Measurements from ENCODE around the gene C3orf20. TPM values are rescaled to one million over a fixed set of nuclear protein-coding genes. Genes with fewer than 3 reads are reported as not detected.

Gene C3orf20
- total and polyA plus RNA-seq, 2 of the 13 experiments (the other 11 are each of a cell fraction or from before 2014, with no cell fraction given) = 0.03 to 0.04 TPM

DNA sequence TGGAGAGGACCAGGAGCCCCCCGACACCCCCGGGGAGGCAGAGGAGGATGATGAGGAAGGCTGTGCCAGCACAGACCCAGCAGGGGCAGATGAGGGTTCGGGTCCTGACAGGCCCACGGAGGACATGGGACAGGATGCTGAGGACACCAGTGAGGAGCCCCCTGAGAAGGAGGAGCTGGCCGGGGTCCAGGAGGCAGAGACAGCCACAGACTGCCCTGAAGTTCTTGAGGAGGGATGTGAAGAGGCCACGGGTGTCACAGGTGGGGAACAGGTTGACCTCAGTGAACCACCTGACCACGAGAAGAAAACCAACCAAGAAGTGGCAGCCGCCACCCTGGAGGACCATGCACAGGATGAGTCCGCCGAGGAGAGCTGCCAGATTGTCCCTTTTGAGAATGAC lies 144.7 kb downstream of the C3orf20 start:
- DNase-seq (ENCODE audit: low spot score) = no peak
- TF ChIP-seq ZNF335 (CRISPR knock-in tag; IDR thresholded peaks at IDR 0.05) (no peak), NFYC (CRISPR knock-in tag; IDR thresholded peaks at IDR 0.05) (no peak), MAFG (CRISPR knock-in tag; IDR thresholded peaks at IDR 0.05) (no peak)

DNA sequence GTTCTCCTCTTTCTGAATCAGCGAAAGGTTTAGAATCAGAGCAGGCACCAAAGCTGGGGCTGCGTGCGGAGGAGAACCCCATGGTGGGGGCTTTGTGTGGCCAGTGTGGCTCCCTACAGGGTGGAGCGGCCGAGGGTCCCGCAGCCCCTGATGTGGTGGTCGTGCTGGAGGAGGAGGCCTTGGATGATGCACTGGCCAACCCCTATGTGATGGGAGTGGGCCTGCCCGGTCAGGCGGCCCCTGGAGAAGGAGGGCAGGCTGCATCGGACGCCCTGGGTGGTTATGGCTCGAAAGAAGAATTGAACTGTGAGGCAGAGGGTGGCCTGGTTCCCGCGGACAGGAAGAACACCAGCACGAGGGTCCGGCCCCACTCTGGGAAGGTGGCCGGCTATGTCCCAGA lies 145.2 kb downstream of the C3orf20 start:
- H3K27me3 ChIP-seq (ENCODE audit: control insufficient read depth in 1 of 2, insufficient read depth in 2 of 2, low read length in 2 of 2) = peaks cover 0 to 32% of the 10 kb centered on the region in 2 experiments; a peak in 4 of 5 replicates
- intact Hi-C loops (cut with micrococcal nuclease; ENCODE audit: unreplicated experiment) (no loop called here), in situ Hi-C loops (cut with HindIII; ENCODE audit: extremely low pct_ligation_motif_present, low pct_unique_long_range_greater_than_20kb) (no loop called here)
- ChIA-PET CTCF (ENCODE audit: low intra/inter-chr PET ratio, low total read pairs) (no interaction called here), POLR2A (no interaction called here)
- H3K4me2 ChIP-seq (ENCODE audit: low read depth, low read length) = no peak overlapping the region
- no peaks in the 10 kb centered on the region for H3K79me2 ChIP-seq (ENCODE audit: insufficient read depth, low read length)
- 88% methylated on average over 1 of the region's 17 CpGs for WGBS (ENCODE audit: low lambda C conversion rate)
- no peaks in the 10 kb centered on the region for H3K4me1 ChIP-seq (ENCODE audit: insufficient read depth, low read length)
- no peak overlapping the region for H3K4me3 ChIP-seq (replicated peaks in 1 of 3; ENCODE audit: insufficient read depth in 1 of 3, low read depth in 2 of 3, low read length in 3 of 3)
- FAIRE-seq (no peak), ATAC-seq (no peak), DNase-seq (ENCODE audit: low spot score) (no peak)
- no peak overlapping the region for H3K27ac ChIP-seq (ENCODE audit: extremely low read length, insufficient read depth, low read length)
- no peak overlapping the region for H3K9ac ChIP-seq (ENCODE audit: insufficient read depth, low read depth, low read length)
- H3K9me3 ChIP-seq (ENCODE audit: low read length) = no peaks in the 10 kb centered on the region
- H3K36me3 ChIP-seq (replicated peaks in 1 of 2; ENCODE audit: control insufficient read depth in 1 of 2, insufficient read depth in 2 of 2, low read length in 2 of 2) = no peaks in the 10 kb centered on the region; a peak in 1 of 5 replicates
- H4K20me1 ChIP-seq (ENCODE audit: insufficient read depth, low read length) = no peaks in the 10 kb centered on the region
- H2AFZ ChIP-seq (ENCODE audit: low read length) = no peak overlapping the region
- BruUV-seq (replicated peaks) = no TSS peak
- TF ChIP-seq KLF13 (CRISPR knock-in tag; IDR thresholded peaks at IDR 0.05) (no peak), ZNF75D (CRISPR knock-in tag; IDR thresholded peaks at IDR 0.05; ENCODE audit: borderline replicate concordance) (no peak), SP1 (IDR thresholded peaks at IDR 0.05) (no peak), SP1 (CRISPR knock-in tag; IDR thresholded peaks at IDR 0.05) (no peak), FOXJ3 (CRISPR knock-in tag; IDR thresholded peaks at IDR 0.05; ENCODE audit: borderline replicate concordance) (no peak), ZNF775 (CRISPR knock-in tag; IDR thresholded peaks at IDR 0.05; ENCODE audit: borderline replicate concordance) (no peak), ZNF614 (CRISPR knock-in tag; IDR thresholded peaks at IDR 0.05; ENCODE audit: borderline replicate concordance) (no peak), ISL2 (CRISPR knock-in tag; IDR thresholded peaks at IDR 0.05) (no peak)
- TF ChIP-seq, protein P1, sequence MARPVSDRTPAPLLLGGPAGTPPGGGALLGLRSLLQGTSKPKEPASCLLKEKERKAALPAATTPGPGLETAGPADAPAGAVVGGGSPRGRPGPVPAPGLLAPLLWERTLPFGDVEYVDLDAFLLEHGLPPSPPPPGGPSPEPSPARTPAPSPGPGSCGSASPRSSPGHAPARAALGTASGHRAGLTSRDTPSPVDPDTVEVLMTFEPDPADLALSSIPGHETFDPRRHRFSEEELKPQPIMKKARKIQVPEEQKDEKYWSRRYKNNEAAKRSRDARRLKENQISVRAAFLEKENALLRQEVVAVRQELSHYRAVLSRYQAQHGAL (CRISPR knock-in tag; IDR thresholded peaks at IDR 0.05; ENCODE audit: not compliant biosample characterization) = no peak
- TF ChIP-seq, protein P2, sequence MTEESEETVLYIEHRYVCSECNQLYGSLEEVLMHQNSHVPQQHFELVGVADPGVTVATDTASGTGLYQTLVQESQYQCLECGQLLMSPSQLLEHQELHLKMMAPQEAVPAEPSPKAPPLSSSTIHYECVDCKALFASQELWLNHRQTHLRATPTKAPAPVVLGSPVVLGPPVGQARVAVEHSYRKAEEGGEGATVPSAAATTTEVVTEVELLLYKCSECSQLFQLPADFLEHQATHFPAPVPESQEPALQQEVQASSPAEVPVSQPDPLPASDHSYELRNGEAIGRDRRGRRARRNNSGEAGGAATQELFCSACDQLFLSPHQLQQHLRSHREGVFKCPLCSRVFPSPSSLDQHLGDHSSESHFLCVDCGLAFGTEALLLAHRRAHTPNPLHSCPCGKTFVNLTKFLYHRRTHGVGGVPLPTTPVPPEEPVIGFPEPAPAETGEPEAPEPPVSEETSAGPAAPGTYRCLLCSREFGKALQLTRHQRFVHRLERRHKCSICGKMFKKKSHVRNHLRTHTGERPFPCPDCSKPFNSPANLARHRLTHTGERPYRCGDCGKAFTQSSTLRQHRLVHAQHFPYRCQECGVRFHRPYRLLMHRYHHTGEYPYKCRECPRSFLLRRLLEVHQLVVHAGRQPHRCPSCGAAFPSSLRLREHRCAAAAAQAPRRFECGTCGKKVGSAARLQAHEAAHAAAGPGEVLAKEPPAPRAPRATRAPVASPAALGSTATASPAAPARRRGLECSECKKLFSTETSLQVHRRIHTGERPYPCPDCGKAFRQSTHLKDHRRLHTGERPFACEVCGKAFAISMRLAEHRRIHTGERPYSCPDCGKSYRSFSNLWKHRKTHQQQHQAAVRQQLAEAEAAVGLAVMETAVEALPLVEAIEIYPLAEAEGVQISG (CRISPR knock-in tag; IDR thresholded peaks at IDR 0.05) = no peak
- TF ChIP-seq, protein P3, sequence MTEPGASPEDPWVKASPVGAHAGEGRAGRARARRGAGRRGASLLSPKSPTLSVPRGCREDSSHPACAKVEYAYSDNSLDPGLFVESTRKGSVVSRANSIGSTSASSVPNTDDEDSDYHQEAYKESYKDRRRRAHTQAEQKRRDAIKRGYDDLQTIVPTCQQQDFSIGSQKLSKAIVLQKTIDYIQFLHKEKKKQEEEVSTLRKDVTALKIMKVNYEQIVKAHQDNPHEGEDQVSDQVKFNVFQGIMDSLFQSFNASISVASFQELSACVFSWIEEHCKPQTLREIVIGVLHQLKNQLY (CRISPR knock-in tag; IDR thresholded peaks at IDR 0.05) = no peak
- TF ChIP-seq, protein P4, sequence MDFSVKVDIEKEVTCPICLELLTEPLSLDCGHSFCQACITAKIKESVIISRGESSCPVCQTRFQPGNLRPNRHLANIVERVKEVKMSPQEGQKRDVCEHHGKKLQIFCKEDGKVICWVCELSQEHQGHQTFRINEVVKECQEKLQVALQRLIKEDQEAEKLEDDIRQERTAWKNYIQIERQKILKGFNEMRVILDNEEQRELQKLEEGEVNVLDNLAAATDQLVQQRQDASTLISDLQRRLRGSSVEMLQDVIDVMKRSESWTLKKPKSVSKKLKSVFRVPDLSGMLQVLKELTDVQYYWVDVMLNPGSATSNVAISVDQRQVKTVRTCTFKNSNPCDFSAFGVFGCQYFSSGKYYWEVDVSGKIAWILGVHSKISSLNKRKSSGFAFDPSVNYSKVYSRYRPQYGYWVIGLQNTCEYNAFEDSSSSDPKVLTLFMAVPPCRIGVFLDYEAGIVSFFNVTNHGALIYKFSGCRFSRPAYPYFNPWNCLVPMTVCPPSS (IDR thresholded peaks at IDR 0.05) = no peak

More for the DNA sequence above, 144.7 kb downstream of the C3orf20 start:
- Histone ChIP-seq H3K4me3 (replicated peaks in 1 of 3; ENCODE audit: insufficient read depth in 1 of 3, low read depth in 2 of 3, low read length in 3 of 3) (no peak overlapping the region), H3K79me2 (ENCODE audit: insufficient read depth, low read length) (no peaks in the 10 kb centered on the region), H3K4me2 (ENCODE audit: low read depth, low read length) (no peak overlapping the region), H3K27me3 (ENCODE audit: control insufficient read depth in 1 of 2, insufficient read depth in 2 of 2, low read length in 2 of 2) (peaks cover 0 to 32% of the 10 kb centered on the region in 2 experiments; a peak in 4 of 5 replicates), H2AFZ (ENCODE audit: low read length) (no peak overlapping the region), H3K36me3 (replicated peaks in 1 of 2; ENCODE audit: control insufficient read depth in 1 of 2, insufficient read depth in 2 of 2, low read length in 2 of 2) (no peaks in the 10 kb centered on the region; a peak in 1 of 5 replicates), H3K9ac (ENCODE audit: insufficient read depth, low read depth, low read length) (no peak overlapping the region), H3K4me1 (ENCODE audit: insufficient read depth, low read length) (no peaks in the 10 kb centered on the region), H3K27ac (ENCODE audit: extremely low read length, insufficient read depth, low read length) (no peak overlapping the region), H4K20me1 (ENCODE audit: insufficient read depth, low read length) (no peaks in the 10 kb centered on the region), H3K9me3 (ENCODE audit: low read length) (no peaks in the 10 kb centered on the region)
- no TSS peak for BruUV-seq (replicated peaks)
- ChIA-PET CTCF (ENCODE audit: low intra/inter-chr PET ratio, low total read pairs) (no interaction called here), POLR2A (no interaction called here)
- ATAC-seq (no peak), FAIRE-seq (no peak)
- in situ Hi-C loops (cut with HindIII; ENCODE audit: extremely low pct_ligation_motif_present, low pct_unique_long_range_greater_than_20kb) = no loop called here
- 9% methylated on average over 6 of the region's 10 CpGs for whole genome bisulfite sequencing (ENCODE audit: low lambda C conversion rate)
- intact Hi-C loops (cut with micrococcal nuclease; ENCODE audit: unreplicated experiment) = no loop called here

Data from HepG2 (cell line).